ENCODE measurements around the gene ABRACL.

ABRACL gene

GRCh38 chr6:138997136-138997535 lies 31.4 kb upstream of the ABRACL start:
- no peaks in the 10 kb centered on the region for H3K79me2 ChIP-seq (ENCODE audit: insufficient read depth, low read length)
- no peaks in the 10 kb centered on the region for H3K4me1 ChIP-seq (ENCODE audit: insufficient read depth, low read length, poor library complexity, severe bottlenecking)
- H3K9me2 ChIP-seq (replicated peaks; ENCODE audit: low read depth, low read length), result no peaks in the 10 kb centered on the region
- no peaks in the 10 kb centered on the region for H4K20me1 ChIP-seq (ENCODE audit: insufficient read depth, low read length, poor library complexity, severe bottlenecking)
- no peaks in the 10 kb centered on the region for H3K36me3 ChIP-seq (ENCODE audit: insufficient read depth, low read length)
- no peaks in the 10 kb centered on the region for H3F3A ChIP-seq (ENCODE audit: low read depth)
- no peaks in the 10 kb centered on the region for H3K27me3 ChIP-seq (ENCODE audit: insufficient read depth, low read length, poor library complexity, severe bottlenecking)
- H3K9me3 ChIP-seq (ENCODE audit: insufficient read depth, low read depth, low read length), result no peaks in the 10 kb centered on the region
- TF ChIP-seq CTCF (conservative IDR thresholded peaks at IDR 0.05; ENCODE audit: low read length), result no peak
- TF ChIP-seq EZH2phosphoT487 (IDR thresholded peaks at IDR 0.05; ENCODE audit: borderline replicate concordance), result no peak
- H2AFZ ChIP-seq (ENCODE audit: low read length), result no peak overlapping the region
- no peak overlapping the region for H3K4me3 ChIP-seq (ENCODE audit: low read length, poor library complexity, severe bottlenecking)
- no peak overlapping the region for H3K9ac ChIP-seq (ENCODE audit: low read depth, low read length, poor library complexity, severe bottlenecking)
- no peak overlapping the region for H3K4me2 ChIP-seq (ENCODE audit: low read depth, low read length, poor library complexity, severe bottlenecking)

GRCh38 chr6:138999949-139000725 lies 28.4 kb upstream of the ABRACL start:
- no peaks in the 10 kb centered on the region for H3K36me3 ChIP-seq (ENCODE audit: insufficient read depth, low read length)
- H3K9me3 ChIP-seq (ENCODE audit: insufficient read depth, low read depth, low read length), result no peaks in the 10 kb centered on the region
- H2AFZ ChIP-seq (ENCODE audit: low read length), result no peak overlapping the region
- no peak overlapping the region for H3K4me3 ChIP-seq (ENCODE audit: low read length, poor library complexity, severe bottlenecking)
- H3F3A ChIP-seq (ENCODE audit: low read depth), result no peaks in the 10 kb centered on the region
- no peaks in the 10 kb centered on the region for H3K79me2 ChIP-seq (ENCODE audit: insufficient read depth, low read length)
- H3K27me3 ChIP-seq (ENCODE audit: insufficient read depth, low read length, poor library complexity, severe bottlenecking), result no peaks in the 10 kb centered on the region
- H3K9ac ChIP-seq (ENCODE audit: low read depth, low read length, poor library complexity, severe bottlenecking), result no peak overlapping the region
- no peaks in the 10 kb centered on the region for H3K9me2 ChIP-seq (replicated peaks; ENCODE audit: low read depth, low read length)
- no peak for TF ChIP-seq EZH2phosphoT487 (IDR thresholded peaks at IDR 0.05; ENCODE audit: borderline replicate concordance)
- TF ChIP-seq CTCF (conservative IDR thresholded peaks at IDR 0.05; ENCODE audit: low read length), result no peak
- no peaks in the 10 kb centered on the region for H4K20me1 ChIP-seq (ENCODE audit: insufficient read depth, low read length, poor library complexity, severe bottlenecking)
- H3K4me1 ChIP-seq (ENCODE audit: insufficient read depth, low read length, poor library complexity, severe bottlenecking), result no peaks in the 10 kb centered on the region
- no peak overlapping the region for H3K4me2 ChIP-seq (ENCODE audit: low read depth, low read length, poor library complexity, severe bottlenecking)

GRCh38 chr6:139003751-139004150 lies 24.8 kb upstream of the ABRACL start:
- no peak overlapping the region for H3K4me3 ChIP-seq (ENCODE audit: low read length, poor library complexity, severe bottlenecking)
- no peaks in the 10 kb centered on the region for H3K36me3 ChIP-seq (ENCODE audit: insufficient read depth, low read length)
- no peaks in the 10 kb centered on the region for H3K27me3 ChIP-seq (ENCODE audit: insufficient read depth, low read length, poor library complexity, severe bottlenecking)
- H3K4me1 ChIP-seq (ENCODE audit: insufficient read depth, low read length, poor library complexity, severe bottlenecking), result no peaks in the 10 kb centered on the region
- no peaks in the 10 kb centered on the region for H4K20me1 ChIP-seq (ENCODE audit: insufficient read depth, low read length, poor library complexity, severe bottlenecking)
- TF ChIP-seq CTCF (conservative IDR thresholded peaks at IDR 0.05; ENCODE audit: low read length), result no peak
- no peak for TF ChIP-seq EZH2phosphoT487 (IDR thresholded peaks at IDR 0.05; ENCODE audit: borderline replicate concordance)
- H3K9ac ChIP-seq (ENCODE audit: low read depth, low read length, poor library complexity, severe bottlenecking), result no peak overlapping the region
- no peaks in the 10 kb centered on the region for H3F3A ChIP-seq (ENCODE audit: low read depth)
- no peaks in the 10 kb centered on the region for H3K9me2 ChIP-seq (replicated peaks; ENCODE audit: low read depth, low read length)
- no peaks in the 10 kb centered on the region for H3K9me3 ChIP-seq (ENCODE audit: insufficient read depth, low read depth, low read length)
- H3K79me2 ChIP-seq (ENCODE audit: insufficient read depth, low read length), result no peaks in the 10 kb centered on the region
- H3K4me2 ChIP-seq (ENCODE audit: low read depth, low read length, poor library complexity, severe bottlenecking), result no peak overlapping the region
- no peak overlapping the region for H2AFZ ChIP-seq (ENCODE audit: low read length)

Data from Loucy (cell line).